Cardiac muscle cell (in vitro differentiated cells and primary cell): ENCODE data around the gene CLDND2. TPM values are rescaled to one million over a fixed set of nuclear protein-coding genes. Genes with fewer than 3 reads are reported as not detected.

Source experiments
- DNase-seq, 2 donors: peaks; one replicate each; pipeline versions ENCODE4 v3.0.0 to v3.0.0-alpha.2; 2010 to 2017; ENCODE audit warnings: low read depth in 1 of 2, low spot score in 1 of 2
- H3K27ac ChIP-seq: fragments of 200-600 bp; sonication (generic); 2 replicates; pipeline ENCODE4 v1.5.1; 2016
- H3K27me3 ChIP-seq: fragments of 200-600 bp; sonication (generic); 2 replicates; pipeline ENCODE4 v1.6.0; 2016; ENCODE audit warnings: control low read depth
- H3K36me3 ChIP-seq: fragments of 200-600 bp; sonication (generic); 2 replicates; pipeline ENCODE4 v1.5.1; 2016; ENCODE audit warnings: control low read depth
- H3K4me1 ChIP-seq: fragments of 200-600 bp; sonication (generic); 2 replicates; pipeline ENCODE4 v1.8.1; 2017; ENCODE audit warnings: low read depth, mild to moderate bottlenecking, mixed run types
- H3K4me3 ChIP-seq: fragments of 200-600 bp; sonication (generic); 2 replicates; pipeline ENCODE4 v1.5.1; 2016; ENCODE audit warnings: mild to moderate bottlenecking
- H3K9me3 ChIP-seq: fragments of 200-600 bp; sonication (generic); 2 replicates; pipeline ENCODE4 v1.5.1; 2017; ENCODE audit warnings: low read depth, mild to moderate bottlenecking, control low read depth
- polyA plus RNA-seq: library from polyadenylated mRNA; unstranded; fragments of >200 nt; fragmentation: Nextera tagmentation; extraction: Ambion mirVana; gene quantifications from 2 replicates; pipeline ENCODE4 v1.2.1, GENCODE V29; 2016
- total RNA-seq: library from RNA; depleted of rRNA; stranded (reverse); fragments of >200 nt; gene quantifications from 2 replicates; pipeline ENCODE4 v1.2.3, GENCODE V29; 2016
- TF ChIP-seq, protein P1 (sequence below): IDR thresholded peaks from 2 replicates; pipeline ENCODE4 v1.5.1; 2012; ENCODE audit warnings: low read depth, mild to moderate bottlenecking, low read length

Gene CLDND2
- total and polyA plus RNA-seq, 2 experiments from 2014 or later, result 0.45 to 22.3 TPM

DNA sequence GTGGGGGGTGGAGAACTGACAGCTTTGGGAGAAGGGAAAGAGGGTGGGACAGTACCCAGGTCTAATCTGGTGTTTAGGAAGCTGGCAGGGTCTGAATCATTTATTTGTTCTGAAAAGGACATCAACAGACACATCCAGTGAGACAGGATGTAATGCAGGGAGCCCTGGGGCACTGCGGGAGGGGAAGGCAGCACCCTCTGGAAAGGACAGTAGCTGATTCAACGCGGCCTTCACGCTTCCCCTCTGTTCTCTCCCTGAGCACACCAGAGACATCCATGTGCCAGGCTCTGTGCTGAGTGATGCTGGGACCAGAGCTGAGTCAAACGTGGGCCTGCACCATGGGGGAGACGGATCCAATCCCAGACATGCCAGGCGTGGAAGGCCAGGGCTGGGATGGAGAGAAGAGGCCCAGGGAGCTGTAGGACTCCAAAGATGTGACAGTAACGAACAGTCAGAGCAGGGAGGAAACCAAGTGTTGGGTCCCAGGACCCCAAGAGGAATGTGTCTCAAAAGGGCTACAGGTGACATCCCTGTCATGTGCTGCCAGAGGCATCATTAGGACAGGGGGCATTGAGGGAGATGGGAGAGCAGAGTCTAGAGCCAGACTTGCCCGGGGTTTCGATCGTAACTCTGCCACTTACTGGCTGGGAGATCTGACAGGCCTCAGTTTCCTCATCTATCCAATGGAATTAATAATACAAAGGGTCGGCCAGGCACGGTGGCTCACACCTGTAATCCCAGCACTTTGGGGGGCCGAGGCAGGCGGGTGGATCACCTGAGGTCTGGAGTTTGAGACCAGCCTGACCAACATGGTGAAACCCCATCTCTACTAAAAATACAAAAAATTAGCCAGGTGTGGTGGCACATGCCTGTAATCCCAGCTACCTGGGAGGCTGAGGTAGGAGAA, 4.3 kb downstream of the CLDND2 start:
- no peak for DNase-seq
- Histone ChIP-seq H3K4me3 (no peak overlapping the region), H3K27me3 (no peaks in the 10 kb centered on the region), H3K4me1 (peaks cover 8% of the 10 kb centered on the region), H3K9me3 (no peaks in the 10 kb centered on the region), H3K27ac (no peak overlapping the region), H3K36me3 (no peaks in the 10 kb centered on the region)
- TF ChIP-seq, protein P1, sequence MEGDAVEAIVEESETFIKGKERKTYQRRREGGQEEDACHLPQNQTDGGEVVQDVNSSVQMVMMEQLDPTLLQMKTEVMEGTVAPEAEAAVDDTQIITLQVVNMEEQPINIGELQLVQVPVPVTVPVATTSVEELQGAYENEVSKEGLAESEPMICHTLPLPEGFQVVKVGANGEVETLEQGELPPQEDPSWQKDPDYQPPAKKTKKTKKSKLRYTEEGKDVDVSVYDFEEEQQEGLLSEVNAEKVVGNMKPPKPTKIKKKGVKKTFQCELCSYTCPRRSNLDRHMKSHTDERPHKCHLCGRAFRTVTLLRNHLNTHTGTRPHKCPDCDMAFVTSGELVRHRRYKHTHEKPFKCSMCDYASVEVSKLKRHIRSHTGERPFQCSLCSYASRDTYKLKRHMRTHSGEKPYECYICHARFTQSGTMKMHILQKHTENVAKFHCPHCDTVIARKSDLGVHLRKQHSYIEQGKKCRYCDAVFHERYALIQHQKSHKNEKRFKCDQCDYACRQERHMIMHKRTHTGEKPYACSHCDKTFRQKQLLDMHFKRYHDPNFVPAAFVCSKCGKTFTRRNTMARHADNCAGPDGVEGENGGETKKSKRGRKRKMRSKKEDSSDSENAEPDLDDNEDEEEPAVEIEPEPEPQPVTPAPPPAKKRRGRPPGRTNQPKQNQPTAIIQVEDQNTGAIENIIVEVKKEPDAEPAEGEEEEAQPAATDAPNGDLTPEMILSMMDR, result no peak

DNA sequence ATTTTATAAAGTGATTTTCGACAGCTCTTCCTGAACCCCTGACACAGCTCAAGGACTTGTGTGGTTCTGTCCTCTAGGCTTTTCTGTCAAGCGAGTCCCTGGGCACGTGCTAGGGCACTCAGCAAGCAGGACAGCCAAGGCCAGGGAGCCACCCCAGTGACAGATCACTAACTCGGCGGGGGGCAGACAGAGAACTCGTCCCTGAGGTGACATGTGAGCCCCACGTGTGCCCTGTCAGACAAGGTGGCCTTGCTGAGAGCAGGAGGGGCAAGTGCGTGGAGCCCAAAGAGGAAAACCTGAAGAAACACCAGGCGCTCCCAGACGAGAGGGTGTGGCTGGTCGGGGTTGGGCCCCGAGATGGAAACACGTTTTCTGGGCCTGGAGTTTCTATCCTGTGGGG, 7.6 kb downstream of the CLDND2 start:
- Histone ChIP-seq H3K36me3 (no peaks in the 10 kb centered on the region), H3K27me3 (no peaks in the 10 kb centered on the region), H3K4me1 (peaks cover 3% of the 10 kb centered on the region), H3K27ac (no peak overlapping the region), H3K9me3 (no peaks in the 10 kb centered on the region), H3K4me3 (no peak overlapping the region)
- TF ChIP-seq, protein P1, result no peak
- no peak for DNase-seq

DNA sequence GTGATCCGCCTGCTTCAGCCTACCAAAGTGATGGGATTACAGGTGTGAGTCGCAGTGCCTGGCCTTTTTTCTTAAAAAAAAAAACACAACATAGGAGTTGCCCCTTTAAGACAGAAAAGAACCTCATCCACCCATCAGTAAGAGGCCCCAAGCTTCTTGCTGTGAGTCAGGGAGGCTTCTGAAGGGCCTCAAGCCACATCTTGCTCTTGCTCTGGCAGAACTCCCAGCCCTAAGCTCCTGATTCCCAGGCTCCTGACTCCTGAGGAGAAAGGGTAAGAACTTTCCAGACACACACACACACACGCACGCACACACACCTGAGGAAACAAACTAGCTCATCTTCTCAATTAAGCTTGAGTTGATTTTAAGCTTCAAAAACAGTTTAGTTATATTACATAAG, 9.5 kb downstream of the CLDND2 start:
- DNase-seq, result peak in 1 of 2 donors; percentile 86
- peaks cover 2% of the 10 kb centered on the region for H3K4me1 ChIP-seq
- no peak overlapping the region for H3K27ac ChIP-seq
- H3K27me3 ChIP-seq, result no peaks in the 10 kb centered on the region
- TF ChIP-seq, protein P1, result no peak
- no peaks in the 10 kb centered on the region for H3K36me3 ChIP-seq
- H3K4me3 ChIP-seq, result no peak overlapping the region
- no peaks in the 10 kb centered on the region for H3K9me3 ChIP-seq

DNA sequence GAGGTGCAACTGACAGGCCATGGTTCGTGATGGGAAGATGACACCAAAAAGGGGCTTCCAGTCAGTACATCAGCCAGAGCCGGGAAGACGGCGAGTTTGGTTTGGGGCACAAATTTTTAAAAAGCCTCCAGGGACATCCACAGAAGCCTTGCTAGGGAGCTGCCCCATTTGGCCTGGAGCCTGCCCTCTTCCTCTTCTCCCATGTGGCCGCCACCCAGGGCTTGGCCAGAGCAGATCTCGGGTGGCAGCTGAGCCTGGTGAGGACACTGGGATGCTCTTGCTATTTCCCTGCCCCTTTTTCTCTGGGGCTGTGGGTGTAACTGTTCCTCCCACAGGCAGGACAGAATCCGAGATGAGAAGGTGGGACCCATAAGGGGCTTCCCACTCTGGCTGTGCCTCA, 10.9 kb downstream of the CLDND2 start:
- Histone ChIP-seq H3K36me3 (no peaks in the 10 kb centered on the region), H3K4me3 (no peak overlapping the region), H3K27ac (no peak overlapping the region), H3K9me3 (no peaks in the 10 kb centered on the region), H3K4me1 (peaks cover 7% of the 10 kb centered on the region), H3K27me3 (no peaks in the 10 kb centered on the region)
- DNase-seq, result no peak
- TF ChIP-seq, protein P1, result no peak

DNA sequence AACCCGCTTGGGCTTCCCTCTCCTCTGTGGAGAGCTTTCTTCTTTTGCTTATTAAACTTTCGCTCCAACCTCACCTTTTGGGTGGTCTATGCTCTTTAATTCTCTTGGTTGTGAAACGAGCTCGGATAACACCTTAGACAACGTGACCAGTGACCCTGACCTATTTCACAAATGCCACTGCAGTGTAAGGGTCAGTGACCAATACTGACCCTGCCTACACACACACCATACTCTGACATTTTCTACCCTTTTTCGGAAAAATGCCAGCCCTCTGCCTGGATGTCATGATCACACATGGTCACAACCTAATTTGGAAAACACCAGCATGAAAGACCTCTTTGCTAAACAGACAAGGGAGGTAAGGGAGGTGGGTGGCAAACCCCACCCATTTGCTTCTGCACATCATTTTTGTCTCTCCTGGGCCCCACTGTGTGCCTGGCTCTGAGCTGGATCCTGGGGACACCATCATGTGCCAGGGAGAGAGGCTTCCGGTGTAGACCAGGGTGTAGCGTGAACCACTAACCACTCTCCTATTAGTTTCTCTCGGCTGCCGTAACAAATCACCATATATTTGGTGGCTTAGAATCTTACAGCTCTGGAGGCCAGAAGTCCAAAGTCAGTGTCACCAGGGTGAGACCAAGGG, 12.5 kb downstream of the CLDND2 start:
- Histone ChIP-seq H3K27ac (no peak overlapping the region), H3K36me3 (no peaks in the 10 kb centered on the region), H3K4me1 (peaks cover 7% of the 10 kb centered on the region), H3K9me3 (no peaks in the 10 kb centered on the region), H3K4me3 (no peak overlapping the region), H3K27me3 (no peaks in the 10 kb centered on the region)
- TF ChIP-seq, protein P1, result no peak
- no peak for DNase-seq
